Epithelial cell of proximal tubule (primary cell): ENCODE data around the gene KANSL1. TPM values are rescaled to one million over a fixed set of nuclear protein-coding genes. Genes with fewer than 3 reads are reported as not detected.

Source experiments
- DNase-seq: peaks from one replicate; pipeline ENCODE4 v3.0.0-alpha.2; 2011; ENCODE audit warnings: low read depth
- H3K4me3 ChIP-seq: 2 replicates; pipeline ENCODE4 v1.5.1; 2011; ENCODE audit warnings: low read depth, mild to moderate bottlenecking, low read length
- CTCF ChIP-seq: conservative IDR thresholded peaks from 2 replicates; pipeline ENCODE4 v1.5.1; 2012; ENCODE audit warnings: low read depth, mild to moderate bottlenecking, low read length
- total RNA-seq: library from RNA; depleted of rRNA; stranded (reverse); fragments of >200 nt; gene quantifications from 2 replicates; pipeline ENCODE4 v1.2.3, GENCODE V29; 2015

Gene KANSL1
- total RNA-seq, 1 donor from 2014 or later = 33.2 TPM

- H3K4me3 ChIP-seq = no peak overlapping the region
These were observed 106.4 kb downstream of the KANSL1 start for GRCh38 chr17:46086821-46087220.

GRCh38 chr17:46085522-46085921 is 107.7 kb downstream of the KANSL1 start:
- TF ChIP-seq CTCF = no peak
- no peak overlapping the region for H3K4me3 ChIP-seq
- DNase-seq = no peak

More at GRCh38 chr17:46086821-46087220, 106.4 kb downstream of the KANSL1 start:
- no peak for TF ChIP-seq CTCF
- no peak for DNase-seq

- H3K4me3 ChIP-seq = no peak overlapping the region
- TF ChIP-seq CTCF = no peak
- no peak for DNase-seq
These were observed 111.0 kb downstream of the KANSL1 start for GRCh38 chr17:46082257-46082656.

GRCh38 chr17:46081018-46081320 is 112.3 kb downstream of the KANSL1 start:
- TF ChIP-seq CTCF = no peak
- H3K4me3 ChIP-seq = no peak overlapping the region
- no peak for DNase-seq

GRCh38 chr17:46080118-46081017 is 112.9 kb downstream of the KANSL1 start:
- H3K4me3 ChIP-seq = no peak overlapping the region
- no peak for TF ChIP-seq CTCF
- DNase-seq = no peak

GRCh38 chr17:46078675-46079074 is 114.6 kb downstream of the KANSL1 start:
- no peak for DNase-seq
- H3K4me3 ChIP-seq = no peak overlapping the region
- no peak for TF ChIP-seq CTCF

GRCh38 chr17:46074540-46074939 is 118.7 kb downstream of the KANSL1 start:
- no peak for TF ChIP-seq CTCF
- no peak overlapping the region for H3K4me3 ChIP-seq
- no peak for DNase-seq
